NCI-H82 treated with DMSO at 0.1 percent for 48 hours (cell line): ENCODE results near the gene FAM186B.

Experiments
- DNase-seq: peaks from one replicate; lab custom pipeline; 2025; ENCODE audit not compliant: unreplicated experiment; lab: John Stamatoyannopoulos, UW

FAM186B gene

DNA sequence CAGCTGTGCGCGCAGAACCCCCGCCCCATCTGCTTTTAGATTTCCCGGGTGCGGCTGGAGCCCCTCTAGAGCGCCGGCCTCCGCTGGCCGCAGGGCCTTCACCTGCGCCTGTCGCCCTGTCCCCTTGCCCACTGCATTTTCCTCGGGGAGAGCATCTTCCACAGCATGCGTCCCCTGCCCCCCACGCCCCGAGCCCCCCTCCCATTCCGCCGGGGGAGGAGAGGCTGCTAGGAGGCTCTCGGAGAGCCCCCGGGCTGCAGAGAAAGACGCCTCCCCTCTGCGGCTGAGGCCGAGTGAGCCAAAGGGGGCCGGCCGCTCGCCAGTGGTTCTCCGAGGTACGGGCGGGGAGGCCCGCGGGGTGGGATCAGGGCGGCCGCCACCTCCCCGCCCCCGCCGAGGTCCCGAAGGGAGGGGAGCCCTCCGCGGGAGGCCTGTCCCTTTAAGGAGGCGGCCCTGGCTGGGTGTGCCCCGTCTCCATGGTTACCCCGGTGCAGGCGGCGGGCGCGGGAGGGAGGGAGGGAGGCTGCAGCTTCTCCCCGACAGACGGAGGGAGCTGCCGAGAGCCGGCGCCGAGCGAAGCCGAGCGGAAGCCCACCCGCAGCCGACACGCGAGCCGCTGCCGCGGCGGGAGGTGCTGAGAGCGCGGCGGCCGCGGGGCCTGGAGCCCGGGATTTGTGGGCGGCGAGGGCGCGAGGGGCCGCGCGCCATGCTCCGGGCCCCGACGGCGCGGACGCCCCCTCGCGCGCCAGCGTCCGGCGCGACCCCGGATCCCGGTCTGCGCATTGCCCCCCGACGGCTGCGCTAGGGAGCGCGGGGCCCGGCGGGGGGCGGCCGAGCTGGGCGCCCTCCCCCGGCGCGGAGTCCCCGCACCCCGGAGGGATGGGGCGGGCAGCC is 66.7 kb downstream of the FAM186B start, which contains the start of gene KCNH3:
Gene KCNH3 (plus strand): TSS at position 521 of the 894 bp plus-strand sequence. CDS start 387 bp downstream, outside the sequence.
- peak; percentile 63 for DNase-seq

GRCh38 chr12:49537752-49538509 is 67.5 kb downstream of the FAM186B start:
- no peak for DNase-seq
